HG02884 (cell line): ENCODE data around the gene CCDC92.

Source experiments
- ATAC-seq: cut with Tn5 transposase; IDR thresholded peaks from one replicate; pipeline ENCODE4 v1.9.1; 2021; ENCODE audit warnings: mild to moderate bottlenecking, moderate library complexity; ENCODE audit not compliant: unreplicated experiment

Gene CCDC92

GRCh38 chr12:123979566-123979965, 6.9 kb upstream of the CCDC92 start:
- no peak for ATAC-seq

DNA sequence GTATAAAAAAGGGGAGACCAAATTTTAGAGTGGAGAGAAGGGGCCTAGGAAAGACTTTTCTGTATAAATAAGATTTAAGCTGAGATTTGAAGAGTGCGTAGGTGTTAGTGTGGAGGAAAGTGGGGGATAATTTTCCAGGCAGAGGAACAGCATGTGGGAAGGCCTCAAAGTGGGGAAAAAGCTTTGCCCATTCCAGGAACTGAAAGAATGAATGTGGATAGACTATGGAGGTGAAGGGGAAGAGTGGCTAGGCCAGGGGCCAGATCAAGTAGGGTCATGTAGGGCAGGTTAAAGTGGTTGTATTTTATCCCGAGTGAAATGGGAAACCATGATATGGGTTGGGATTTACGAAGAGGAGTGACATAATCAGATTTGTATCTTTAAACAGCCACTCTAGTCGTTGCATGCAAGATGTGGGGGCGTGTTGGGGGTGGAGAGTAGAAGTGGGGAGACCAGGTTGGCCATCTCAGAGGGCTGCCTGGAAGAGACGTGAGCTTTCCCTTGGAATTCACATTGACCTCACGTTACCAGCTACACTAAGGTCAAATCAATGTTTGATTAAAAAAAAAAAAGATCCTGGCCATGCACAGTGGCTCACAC, 3.7 kb upstream of the CCDC92 start:
- ATAC-seq, result no peak

- no peak for ATAC-seq
Observed at GRCh38 chr12:123973552-123974341, 1.1 kb upstream of the CCDC92 start.

- peak; percentile 1 for ATAC-seq
Observed at GRCh38 chr12:123971770-123972456, 718 bp downstream of the CCDC92 start.

GRCh38 chr12:123971449-123971769, 1.2 kb downstream of the CCDC92 start:
- no peak for ATAC-seq

DNA sequence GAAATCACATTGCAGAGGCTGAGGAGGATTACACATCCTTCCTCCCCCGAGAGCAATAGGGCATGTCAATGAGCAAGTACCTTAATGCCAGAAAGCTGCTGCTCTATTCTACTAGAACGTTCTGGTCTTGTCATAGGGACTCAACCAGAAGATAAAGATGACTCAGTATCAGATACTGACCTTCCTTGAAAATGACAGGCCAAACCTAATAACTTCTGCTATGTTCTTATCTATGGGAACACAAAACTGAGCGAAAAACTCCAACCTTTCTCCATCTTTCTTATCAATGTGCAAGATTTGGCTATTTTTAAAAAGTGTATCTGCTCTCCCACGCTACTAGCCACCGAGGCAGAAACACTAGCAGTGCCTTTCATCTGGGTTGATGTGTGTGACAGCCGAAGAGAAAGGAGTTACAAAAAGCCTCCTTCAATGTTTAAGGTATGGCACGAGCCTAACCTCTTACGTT, 5.5 kb downstream of the CCDC92 start:
- no peak for ATAC-seq

GRCh38 chr12:123966596-123966995, 6.0 kb downstream of the CCDC92 start:
- no peak for ATAC-seq

GRCh38 chr12:123965382-123965781, 7.2 kb downstream of the CCDC92 start:
- no peak for ATAC-seq

DNA sequence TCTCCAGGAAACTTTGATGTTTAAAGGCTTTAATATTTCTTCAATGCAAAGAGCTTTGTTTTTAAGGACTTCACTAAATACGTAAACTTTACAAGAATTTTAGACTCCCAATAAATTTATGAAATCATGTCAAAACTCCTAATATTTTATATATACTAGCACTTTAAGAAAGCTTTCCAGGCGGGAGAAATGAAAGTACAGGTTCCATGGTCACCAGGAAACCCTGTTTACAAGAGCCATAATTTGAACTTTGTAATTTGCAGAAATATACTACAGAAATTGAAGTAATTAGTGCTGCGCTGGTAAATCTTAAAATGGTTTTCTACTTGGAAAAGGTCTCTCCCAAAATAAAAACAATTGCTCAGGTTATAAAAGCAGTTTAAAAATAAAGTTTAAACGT, 8.8 kb downstream of the CCDC92 start:
- no peak for ATAC-seq

GRCh38 chr12:123962513-123962912, 10.1 kb downstream of the CCDC92 start:
- ATAC-seq, result no peak

DNA sequence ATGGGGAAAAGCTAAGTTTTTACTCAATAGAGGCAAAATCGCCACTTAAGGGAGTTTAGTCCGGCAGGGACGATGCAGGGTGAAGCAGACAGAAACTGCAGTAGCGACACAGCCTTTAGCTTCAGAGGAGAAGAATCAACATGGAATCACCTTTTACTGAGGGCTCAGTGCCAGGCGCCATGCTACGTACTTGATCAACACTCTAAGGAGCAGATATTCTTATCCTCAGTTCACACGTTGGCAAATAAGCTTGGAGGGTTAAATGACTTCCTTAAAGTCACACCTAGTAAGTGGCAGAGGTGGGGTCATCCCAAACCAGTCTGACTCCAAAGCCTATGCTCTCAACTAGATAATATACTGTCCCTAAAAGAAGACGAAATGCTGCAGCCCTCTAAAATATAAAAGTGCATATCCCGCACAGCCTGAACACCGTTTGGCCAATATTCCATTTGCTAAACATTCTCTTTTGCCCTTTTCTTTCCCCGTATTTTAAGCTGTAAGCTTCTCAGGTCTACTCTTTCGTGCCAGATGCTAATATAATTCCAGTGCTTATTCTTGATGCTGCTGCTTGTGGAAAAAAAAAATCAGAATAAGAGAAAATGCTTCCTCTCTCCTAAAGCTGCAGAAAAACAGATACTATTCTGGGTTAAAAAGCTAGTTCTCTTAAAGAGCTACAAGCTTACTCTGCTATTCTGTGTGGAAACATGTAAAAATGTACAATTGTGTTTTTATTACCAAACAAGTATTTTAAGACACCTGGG, 10.9 kb downstream of the CCDC92 start:
- ATAC-seq, result no peak

DNA sequence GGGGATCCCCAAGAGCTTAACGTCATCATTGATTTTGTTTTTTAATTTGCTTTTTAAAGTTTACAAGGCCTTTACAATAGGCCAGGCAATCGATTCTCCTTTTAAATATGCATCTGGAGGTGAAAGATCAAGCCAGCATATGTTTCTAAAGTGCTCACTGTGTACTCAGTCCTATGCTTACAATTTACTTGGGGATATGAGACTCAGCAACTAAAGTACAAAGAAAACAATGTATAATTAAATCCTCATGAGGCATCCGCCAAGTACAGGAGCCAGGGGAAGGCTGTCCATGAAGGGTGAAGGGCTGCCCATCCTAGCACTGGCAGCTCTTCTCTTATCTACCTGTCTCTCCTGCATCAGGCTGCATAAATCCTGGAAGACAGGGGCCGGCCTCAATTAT, 11.8 kb downstream of the CCDC92 start:
- ATAC-seq, result no peak

GRCh38 chr12:123960029-123960735, 12.4 kb downstream of the CCDC92 start:
- no peak for ATAC-seq

DNA sequence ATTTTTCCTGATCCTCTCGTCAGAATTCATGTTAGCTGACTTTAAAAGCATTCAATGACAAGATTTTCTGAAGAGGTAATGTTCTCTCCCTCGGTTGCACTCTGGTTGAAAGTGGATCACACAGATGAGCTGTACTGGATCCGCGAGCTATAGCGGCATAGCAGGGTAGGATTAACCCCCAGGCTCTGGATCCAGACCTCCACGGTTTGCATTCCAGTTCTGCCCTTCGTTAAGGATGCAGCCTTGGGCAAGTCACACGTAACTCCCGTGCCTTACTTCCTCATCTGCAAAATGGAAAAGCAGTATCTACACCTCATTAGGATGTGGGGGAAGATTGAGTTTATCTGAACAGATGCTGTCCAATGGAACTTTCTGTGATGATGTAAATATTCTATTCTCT, 13.8 kb downstream of the CCDC92 start:
- ATAC-seq, result no peak

- no peak for ATAC-seq
Observed at GRCh38 chr12:123958462-123958861, 14.2 kb downstream of the CCDC92 start.

- ATAC-seq, result no peak
Observed at GRCh38 chr12:123957196-123957595, 15.4 kb downstream of the CCDC92 start.

DNA sequence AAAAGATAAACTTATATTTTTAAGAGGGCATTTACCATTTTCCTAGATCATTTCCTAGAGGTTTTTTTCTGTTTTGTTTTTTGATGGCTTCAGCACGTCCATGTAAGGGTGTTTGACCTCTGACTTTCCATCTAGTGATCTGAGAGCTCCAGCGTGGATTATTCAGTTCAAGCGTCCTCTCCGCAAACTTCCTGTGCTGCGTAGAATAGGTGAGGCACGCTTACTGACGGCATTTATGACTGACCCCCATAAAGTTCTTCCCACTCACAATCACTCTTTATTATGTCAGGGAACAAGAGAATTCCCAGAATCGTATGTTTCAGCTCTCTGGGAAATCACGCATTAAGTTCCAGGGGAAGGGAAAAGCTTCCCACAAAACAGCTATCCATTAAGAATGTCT, 16.4 kb downstream of the CCDC92 start:
- no peak for ATAC-seq

DNA sequence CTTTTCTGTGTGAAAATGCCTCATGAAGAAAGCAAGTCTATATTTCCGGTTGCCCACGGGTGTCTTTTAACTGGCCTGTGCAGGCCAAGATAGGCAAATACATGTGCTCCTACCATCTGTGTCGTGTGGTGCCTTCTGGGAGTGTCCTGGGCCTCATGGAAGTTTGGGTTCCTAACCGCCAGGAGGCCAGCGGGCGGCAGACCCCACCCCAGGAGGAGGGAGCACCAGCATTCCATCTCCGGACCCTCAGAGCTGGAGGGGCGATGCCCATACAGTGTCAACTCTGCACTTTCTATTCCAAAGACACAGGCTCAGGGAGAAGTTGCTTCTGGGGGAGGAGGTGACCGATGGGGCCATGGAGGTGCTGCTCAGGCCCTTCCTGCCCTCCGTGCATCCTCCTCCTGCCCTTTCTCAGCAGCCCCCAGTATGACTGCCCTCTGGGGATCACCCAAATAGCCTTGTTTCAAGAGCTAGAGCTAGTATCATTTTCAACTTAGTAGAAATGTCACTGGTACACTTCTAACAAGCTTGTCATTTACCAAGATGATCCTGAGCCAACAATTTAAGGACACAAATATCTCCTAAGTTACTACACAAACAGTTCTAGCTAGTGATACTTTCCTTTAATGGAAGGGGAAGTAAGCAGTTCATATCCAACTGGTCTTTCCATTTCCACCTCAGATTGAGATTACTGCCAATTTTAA, 17.8 kb downstream of the CCDC92 start:
- no peak for ATAC-seq

- ATAC-seq, result no peak
Observed at GRCh38 chr12:123952037-123952436, 20.6 kb downstream of the CCDC92 start.

DNA sequence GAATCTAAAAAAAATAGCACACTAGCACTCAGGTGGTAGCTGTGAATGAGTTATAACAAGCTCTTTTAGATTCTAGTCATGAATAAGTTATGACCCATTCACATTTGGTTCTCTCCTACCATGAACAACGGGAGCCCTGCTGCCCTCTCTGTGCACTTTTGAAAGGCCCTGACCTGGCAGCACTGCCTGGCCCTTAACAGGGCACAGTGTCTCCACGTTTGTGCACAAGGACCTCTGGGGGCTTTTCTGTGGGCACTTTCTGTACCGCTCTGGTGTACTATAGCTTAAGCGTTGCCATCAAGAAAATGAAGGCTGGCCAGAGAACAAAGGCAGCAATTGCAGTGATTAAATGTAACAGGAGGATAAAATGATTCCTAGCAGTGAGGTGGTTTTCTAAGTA, 21.2 kb downstream of the CCDC92 start:
- ATAC-seq, result no peak
